Neural cell (in vitro differentiated cells): ENCODE results near the gene MBNL2. TPM values are rescaled to one million over a fixed set of nuclear protein-coding genes. Genes with fewer than 3 reads are reported as not detected.

ENCODE experiments used
- H2AFZ ChIP-seq: fragments of 200-600, 300-800 bp; sonication (generic), shearing (Covaris generic); 2 replicates; pipeline ENCODE4 v1.6.0; 2014; ENCODE audit warnings: low read depth, mild to moderate bottlenecking, antibody characterized with exemption, low read length, moderate library complexity
- H3F3A ChIP-seq: fragments of 200-600 bp; shearing (Covaris generic); 2 replicates; pipeline ENCODE4 v1.6.1; 2016; ENCODE audit warnings: mild to moderate bottlenecking, moderate library complexity, mixed read lengths, antibody characterized with exemption, low read length; ENCODE audit not compliant: insufficient read depth, poor library complexity, severe bottlenecking
- H3K27ac ChIP-seq: fragments of 200-600, 300-800 bp; sonication (generic), shearing (Covaris generic); 2 replicates; pipeline ENCODE4 v1.5.1; 2014; ENCODE audit warnings: mild to moderate bottlenecking, low read length, moderate library complexity
- H3K27me3 ChIP-seq: fragments of 300-800, 200-600 bp; sonication (generic), shearing (Covaris generic); 2 replicates; pipeline ENCODE4 v1.6.0; 2014; ENCODE audit warnings: mild to moderate bottlenecking, low read depth, low read length, moderate library complexity; ENCODE audit not compliant: insufficient read depth
- H3K36me3 ChIP-seq: fragments of 300-800, 200-600 bp; sonication (generic), shearing (Covaris generic); 2 replicates; pipeline ENCODE4 v1.5.1; 2014; ENCODE audit warnings: mild to moderate bottlenecking, antibody characterized with exemption, low read length, moderate library complexity; ENCODE audit not compliant: insufficient read depth
- H3K4me2 ChIP-seq: fragments of 300-800, 200-600 bp; sonication (generic), shearing (Covaris generic); 2 replicates; pipeline ENCODE4 v1.6.0; 2014; ENCODE audit warnings: mild to moderate bottlenecking, low read length
- H3K4me3 ChIP-seq: fragments of 300-800, 200-600 bp; sonication (generic), shearing (Covaris generic); 2 replicates; pipeline ENCODE4 v1.5.1; 2014; ENCODE audit warnings: mild to moderate bottlenecking, low read length, moderate library complexity
- H3K79me2 ChIP-seq: fragments of 200-600 bp; shearing (Covaris generic); replicated peaks from 2 replicates; pipeline ENCODE4 v1.6.0; 2014; ENCODE audit warnings: mild to moderate bottlenecking, low read length, moderate library complexity; ENCODE audit not compliant: insufficient read depth
- H3K9ac ChIP-seq: fragments of 300-800, 200-600 bp; sonication (generic), shearing (Covaris generic); 2 replicates; pipeline ENCODE4 v1.6.1; 2016; ENCODE audit warnings: mild to moderate bottlenecking, low read length, mixed read lengths
- H3K9me2 ChIP-seq: fragments of 200-600 bp; shearing (Covaris generic); 2 replicates; pipeline ENCODE4 v1.6.1; 2016; ENCODE audit warnings: mild to moderate bottlenecking, low read length, mixed read lengths; ENCODE audit not compliant: insufficient read depth
- H3K9me3 ChIP-seq: fragments of 200-600, 300-800 bp; sonication (generic), shearing (Covaris generic); 2 replicates; pipeline ENCODE4 v1.6.1; 2016; ENCODE audit warnings: mild to moderate bottlenecking, mixed run types, low read length, moderate library complexity, mixed read lengths
- H4K20me1 ChIP-seq: fragments of 200-600 bp; shearing (Covaris generic); 2 replicates; pipeline ENCODE4 v1.6.1; 2016; ENCODE audit warnings: mild to moderate bottlenecking, mixed run types; ENCODE audit not compliant: insufficient read depth
- CTCF ChIP-seq: fragments of 450-650 bp; IDR thresholded peaks from 2 replicates; pipeline ENCODE4 v1.5.1; 2014; ENCODE audit warnings: antibody characterized with exemption, mild to moderate bottlenecking, moderate library complexity; ENCODE audit not compliant: poor library complexity, severe bottlenecking
- EP300 ChIP-seq: fragments of 450-650 bp; conservative IDR thresholded peaks from 2 replicates; pipeline ENCODE4 v1.6.1; 2014; ENCODE audit warnings: antibody characterized with exemption, mild to moderate bottlenecking, moderate library complexity; ENCODE audit not compliant: poor library complexity, severe bottlenecking
- EZH2 ChIP-seq: fragments of 200-600, 300-800 bp; shearing (Covaris generic), sonication (generic); IDR thresholded peaks from 2 replicates; pipeline ENCODE4 v1.6.1; 2014; ENCODE audit warnings: antibody characterized with exemption, low read length, borderline replicate concordance, mild to moderate bottlenecking; ENCODE audit not compliant: insufficient read depth, poor library complexity, severe bottlenecking
- MXI1 ChIP-seq: fragments of 450-650 bp; conservative IDR thresholded peaks from 2 replicates; pipeline ENCODE4 v1.6.1; 2014; ENCODE audit warnings: antibody characterized with exemption, mild to moderate bottlenecking; ENCODE audit not compliant: poor library complexity, severe bottlenecking
- POLR2AphosphoS5 ChIP-seq: IDR thresholded peaks from 2 replicates; pipeline ENCODE4 v1.6.1; 2012
- RAD21 ChIP-seq: fragments of 450-650 bp; conservative IDR thresholded peaks from 2 replicates; pipeline ENCODE4 v1.6.1; 2014; ENCODE audit warnings: antibody characterized with exemption, mild to moderate bottlenecking, moderate library complexity
- REST ChIP-seq: IDR thresholded peaks from 2 replicates; pipeline ENCODE4 v1.6.1; 2012; ENCODE audit warnings: borderline replicate concordance
- SMC3 ChIP-seq: fragments of 450-650 bp; conservative IDR thresholded peaks from 2 replicates; pipeline ENCODE4 v1.6.1; 2014; ENCODE audit warnings: antibody characterized with exemption, mild to moderate bottlenecking, moderate library complexity; ENCODE audit not compliant: poor library complexity
- TAF1 ChIP-seq: IDR thresholded peaks from 2 replicates; pipeline ENCODE4 v1.6.1; 2012; ENCODE audit warnings: low read depth
- polyA plus RNA-seq: library from polyadenylated mRNA; depleted of rRNA; stranded (reverse); fragments of >200 nt; gene quantifications from 2 replicates; pipeline ENCODE4 v1.2.3, GENCODE V29; 2014

Gene MBNL2
- polyA plus RNA-seq, 1 donor from 2014 or later = 4.3 TPM

GRCh38 chr13:97327086-97327485, 105.0 kb downstream of the MBNL2 start:
- no peaks in the 10 kb centered on the region for H3K36me3 ChIP-seq
- no peaks in the 10 kb centered on the region for H3K9me3 ChIP-seq
- H3K27ac ChIP-seq = no peak overlapping the region
- TF ChIP-seq REST (no peak), MXI1 (no peak), EP300 (no peak), POLR2AphosphoS5 (no peak), CTCF (no peak)
- no peak overlapping the region for H3K4me3 ChIP-seq
- H3K4me2 ChIP-seq = no peak overlapping the region
- no peaks in the 10 kb centered on the region for H3K79me2 ChIP-seq
- H3F3A ChIP-seq = no peaks in the 10 kb centered on the region
- no peak overlapping the region for H3K9ac ChIP-seq
- H3K27me3 ChIP-seq = no peaks in the 10 kb centered on the region
- no peaks in the 10 kb centered on the region for H4K20me1 ChIP-seq
- H2AFZ ChIP-seq = no peak overlapping the region
- H3K9me2 ChIP-seq = no peaks in the 10 kb centered on the region

- Histone ChIP-seq H3K9me2 (no peaks in the 10 kb centered on the region), H3K4me3 (no peak overlapping the region), H3F3A (no peaks in the 10 kb centered on the region), H3K9ac (no peak overlapping the region), H3K4me2 (no peak overlapping the region), H4K20me1 (no peaks in the 10 kb centered on the region), H3K27ac (no peak overlapping the region), H3K36me3 (no peaks in the 10 kb centered on the region), H3K79me2 (no peaks in the 10 kb centered on the region), H2AFZ (no peak overlapping the region), H3K9me3 (no peaks in the 10 kb centered on the region), H3K27me3 (no peaks in the 10 kb centered on the region)
- no peak for TF ChIP-seq SMC3
- TF ChIP-seq MXI1 = no peak
- TF ChIP-seq CTCF = no peak
- no peak for TF ChIP-seq REST
- no peak for TF ChIP-seq EP300
- no peak for TF ChIP-seq POLR2AphosphoS5
- TF ChIP-seq TAF1 = no peak
- TF ChIP-seq EZH2 = no peak
- no peak for TF ChIP-seq RAD21
These were observed 105.5 kb downstream of the MBNL2 start for GRCh38 chr13:97327506-97328221.
